ENCODE measurements around the gene TEKT5.

Gene TEKT5

GRCh38 chr16:10616756-10617640 is 77.7 kb downstream of the TEKT5 start:
- DNase-seq (ENCODE audit: insufficient read length, low spot score) (no peak), FAIRE-seq (no peak)
- no peak for TF ChIP-seq CTCF (IDR thresholded peaks at IDR 0.05; ENCODE audit: insufficient read depth, missing control alignments)

- FAIRE-seq (no peak), DNase-seq (ENCODE audit: insufficient read length, low spot score) (no peak)
- TF ChIP-seq CTCF (IDR thresholded peaks at IDR 0.05; ENCODE audit: insufficient read depth, missing control alignments), result no peak
These were observed 78.3 kb downstream of the TEKT5 start for GRCh38 chr16:10616419-10616755.

GRCh38 chr16:10614685-10615084 is 80.0 kb downstream of the TEKT5 start:
- TF ChIP-seq CTCF (IDR thresholded peaks at IDR 0.05; ENCODE audit: insufficient read depth, missing control alignments), result no peak
- DNase-seq (ENCODE audit: insufficient read length, low spot score) (no peak), FAIRE-seq (no peak)

- DNase-seq (ENCODE audit: insufficient read length, low spot score), result no peak
- no peak for FAIRE-seq
- no peak for TF ChIP-seq CTCF (IDR thresholded peaks at IDR 0.05; ENCODE audit: insufficient read depth, missing control alignments)
These were observed 80.8 kb downstream of the TEKT5 start for GRCh38 chr16:10613785-10614485.

GRCh38 chr16:10612649-10613179 is 82.0 kb downstream of the TEKT5 start:
- DNase-seq (ENCODE audit: insufficient read length, low spot score) (no peak), FAIRE-seq (no peak)
- no peak for TF ChIP-seq CTCF (IDR thresholded peaks at IDR 0.05; ENCODE audit: insufficient read depth, missing control alignments)

- FAIRE-seq (no peak), DNase-seq (ENCODE audit: insufficient read length, low spot score) (no peak)
- no peak for TF ChIP-seq CTCF (IDR thresholded peaks at IDR 0.05; ENCODE audit: insufficient read depth, missing control alignments)
These were observed 82.8 kb downstream of the TEKT5 start for GRCh38 chr16:10611825-10612342.

Measured in D721Med (cell line).